Astrocyte (in vitro differentiated cells and primary cell): ENCODE results near the gene ELP6.

Experiments
- CTCF ChIP-seq: IDR thresholded peaks from 2 replicates; pipeline ENCODE4 v1.5.1; 2011; ENCODE audit warnings: low read depth, mild to moderate bottlenecking, inconsistent platforms, low read length, moderate library complexity; ENCODE audit not compliant: insufficient read depth
- EZH2 ChIP-seq: IDR thresholded peaks from 2 replicates; pipeline ENCODE4 v1.6.1; 2012; ENCODE audit warnings: mild to moderate bottlenecking, low read length, inconsistent platforms; ENCODE audit not compliant: insufficient read depth

GRCh38 chr3:47536967-47537366 is 23.5 kb upstream of the ELP6 start:
- no peak for TF ChIP-seq CTCF
- no peak for TF ChIP-seq EZH2
